HL-60 (cell line): Measurements from ENCODE around the gene ZNF691.
"Not testable (repeated sequence)": the region's sequence is repeated elsewhere in the genome, so short reads cannot be mapped to it uniquely, and the experiment has no call there.

ENCODE experiments used
- DNase-seq, 2 experiments: peaks; one replicate each; pipeline ENCODE4 v3.0.0-alpha.2; 2010 to 2020; ENCODE audit warnings: low read depth in 1 of 2, low spot score in 1 of 2
- H3K27ac ChIP-seq: fragments of 250-450 bp; sonication (Bioruptor Pico); replicated peaks from 2 replicates; pipeline ENCODE4 v1.5.1; 2020; ENCODE audit warnings: mild to moderate bottlenecking, moderate library complexity
- H3K27me3 ChIP-seq: fragments of 250-450 bp; sonication (Bioruptor Pico); 2 replicates; pipeline ENCODE4 v1.5.1; 2021; ENCODE audit warnings: mild to moderate bottlenecking, moderate library complexity; ENCODE audit not compliant: insufficient read depth, poor library complexity, severe bottlenecking
- H3K4me3 ChIP-seq: replicated peaks from 2 replicates; pipeline ENCODE4 v1.5.1; 2011; ENCODE audit warnings: mild to moderate bottlenecking, control low read depth, low read length; ENCODE audit not compliant: insufficient read depth
- CTCF ChIP-seq: IDR thresholded peaks from one replicate; pipeline ENCODE4 v1.5.1; 2011; ENCODE audit warnings: low read length, control low read depth, inconsistent platforms; ENCODE audit not compliant: insufficient read depth
- GABPA ChIP-seq: IDR thresholded peaks from 2 replicates; pipeline ENCODE4 v1.6.1; 2012; ENCODE audit warnings: low read depth
- POLR2AphosphoS5 ChIP-seq: IDR thresholded peaks from 2 replicates; pipeline ENCODE4 v1.6.1; 2012; ENCODE audit warnings: low read depth
- REST ChIP-seq: IDR thresholded peaks from 2 replicates; pipeline ENCODE4 v1.6.1; 2012; ENCODE audit warnings: low read depth; ENCODE audit not compliant: insufficient replicate concordance
- SPI1 ChIP-seq: IDR thresholded peaks from 2 replicates; pipeline ENCODE4 v1.6.1; 2012; ENCODE audit warnings: low read depth, mild to moderate bottlenecking, borderline replicate concordance

The ZNF691 gene

GRCh38 chr1:42851960-42852607, 5.7 kb downstream of the ZNF691 start:
- Histone ChIP-seq H3K27me3 (no peaks in the 10 kb centered on the region), H3K4me3 (no peak overlapping the region), H3K27ac (no peak overlapping the region)
- no peak for DNase-seq
- TF ChIP-seq REST = no peak
- no peak for TF ChIP-seq SPI1
- TF ChIP-seq GABPA = no peak
- no peak for TF ChIP-seq POLR2AphosphoS5
- TF ChIP-seq CTCF = no peak

- TF ChIP-seq GABPA = no peak
- no peak for TF ChIP-seq CTCF
- no peak for TF ChIP-seq REST
- TF ChIP-seq SPI1 = no peak
- no peak for TF ChIP-seq POLR2AphosphoS5
- Histone ChIP-seq H3K27ac (no peak overlapping the region), H3K27me3 (no peaks in the 10 kb centered on the region), H3K4me3 (no peak overlapping the region)
- no peak for DNase-seq
These were observed 6.2 kb downstream of the ZNF691 start for GRCh38 chr1:42852608-42852980.

GRCh38 chr1:42853116-42853884, 6.9 kb downstream of the ZNF691 start:
- no peak overlapping the region for H3K27ac ChIP-seq
- no peak for DNase-seq
- H3K4me3 ChIP-seq = no peak overlapping the region
- H3K27me3 ChIP-seq = no peaks in the 10 kb centered on the region
- TF ChIP-seq GABPA = no peak
- TF ChIP-seq CTCF = no peak
- TF ChIP-seq SPI1 = no peak
- TF ChIP-seq REST = no peak
- TF ChIP-seq POLR2AphosphoS5 = no peak

GRCh38 chr1:42856554-42856953, 10.1 kb downstream of the ZNF691 start:
- not testable (repeated sequence) for H3K27me3 ChIP-seq, H3K4me3 ChIP-seq, DNase-seq, H3K27ac ChIP-seq

- H3K4me3 ChIP-seq, H3K27me3 ChIP-seq, H3K27ac ChIP-seq, DNase-seq: not testable (repeated sequence)
These were observed 13.0 kb downstream of the ZNF691 start for GRCh38 chr1:42859366-42859765.
